Vagina (tissue), 2 donors: ENCODE measurements around the gene MAST2.

Source experiments
- POLR2A ChIP-seq, 2 donors: fragments of 450-650 bp; IDR thresholded peaks; one replicate each; pipeline ENCODE4 v1.6.1; 2017; ENCODE audit warnings: antibody characterized with exemption in 2 of 2, mild to moderate bottlenecking in 2 of 2, moderate library complexity in 2 of 2
- TF ChIP-seq, protein P1 (sequence below), 3 experiments: fragments of 450-650 bp in 2 of 3; fragments of 200-600 bp in 1 of 3; sonication (generic) in 1 of 3; IDR thresholded peaks; one replicate each; pipeline ENCODE4 v1.5.1; 2017 to 2019; ENCODE audit warnings: antibody characterized with exemption in 3 of 3, mild to moderate bottlenecking in 2 of 3, moderate library complexity in 2 of 3

DNA sequence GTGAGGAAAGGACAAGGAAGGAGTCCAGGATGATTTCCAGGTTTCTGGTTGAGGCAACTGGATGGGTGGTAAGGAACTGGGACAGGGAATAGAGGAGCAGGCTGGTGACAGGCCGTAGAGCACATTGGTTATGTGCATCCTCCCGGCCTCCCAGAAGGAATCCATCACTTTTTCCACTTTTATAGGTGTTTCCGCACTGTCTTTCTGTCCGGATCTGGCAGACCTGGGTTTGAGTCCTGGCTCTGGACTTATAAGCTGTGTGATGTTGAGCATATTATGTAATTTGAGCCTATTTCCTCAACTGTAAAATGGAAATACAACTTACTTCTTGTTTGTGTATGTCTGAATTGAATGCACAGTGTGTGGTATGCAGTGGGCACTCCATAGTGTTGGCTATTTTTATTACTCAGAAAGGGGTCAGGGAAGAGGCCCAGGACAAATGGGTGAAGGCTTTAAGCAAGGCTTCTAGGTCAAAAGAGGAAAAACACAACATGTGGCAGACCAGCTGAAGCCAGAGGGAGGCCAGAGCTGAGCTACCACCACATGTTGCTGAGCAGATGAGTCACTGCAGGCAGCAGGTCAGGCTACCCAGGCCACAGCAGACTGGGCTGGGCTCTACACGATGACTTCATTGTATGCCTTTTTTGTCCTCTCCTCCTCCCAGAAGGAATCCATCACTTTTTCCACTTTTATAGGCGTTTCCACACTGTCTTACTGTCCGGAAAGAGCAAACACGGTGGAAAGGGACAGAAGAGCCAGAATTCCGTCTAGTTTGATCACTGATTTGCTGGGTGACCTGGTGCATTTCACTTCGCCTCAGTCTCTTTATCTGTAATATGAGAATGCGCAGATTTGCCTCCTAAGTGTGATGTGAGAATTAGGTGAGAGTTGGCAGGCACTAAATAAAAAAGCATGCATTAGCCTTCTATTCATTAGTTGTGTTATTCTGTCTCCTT is 791 bp upstream of the MAST2 start:
- no peak for TF ChIP-seq POLR2A (IDR thresholded peaks at IDR 0.05)
- TF ChIP-seq, protein P1, sequence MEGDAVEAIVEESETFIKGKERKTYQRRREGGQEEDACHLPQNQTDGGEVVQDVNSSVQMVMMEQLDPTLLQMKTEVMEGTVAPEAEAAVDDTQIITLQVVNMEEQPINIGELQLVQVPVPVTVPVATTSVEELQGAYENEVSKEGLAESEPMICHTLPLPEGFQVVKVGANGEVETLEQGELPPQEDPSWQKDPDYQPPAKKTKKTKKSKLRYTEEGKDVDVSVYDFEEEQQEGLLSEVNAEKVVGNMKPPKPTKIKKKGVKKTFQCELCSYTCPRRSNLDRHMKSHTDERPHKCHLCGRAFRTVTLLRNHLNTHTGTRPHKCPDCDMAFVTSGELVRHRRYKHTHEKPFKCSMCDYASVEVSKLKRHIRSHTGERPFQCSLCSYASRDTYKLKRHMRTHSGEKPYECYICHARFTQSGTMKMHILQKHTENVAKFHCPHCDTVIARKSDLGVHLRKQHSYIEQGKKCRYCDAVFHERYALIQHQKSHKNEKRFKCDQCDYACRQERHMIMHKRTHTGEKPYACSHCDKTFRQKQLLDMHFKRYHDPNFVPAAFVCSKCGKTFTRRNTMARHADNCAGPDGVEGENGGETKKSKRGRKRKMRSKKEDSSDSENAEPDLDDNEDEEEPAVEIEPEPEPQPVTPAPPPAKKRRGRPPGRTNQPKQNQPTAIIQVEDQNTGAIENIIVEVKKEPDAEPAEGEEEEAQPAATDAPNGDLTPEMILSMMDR (IDR thresholded peaks at IDR 0.05) = no peak
